GM19397 (cell line): Measurements from ENCODE around the gene DNASE1L1.

Experiments
- ATAC-seq: cut with Tn5 transposase; IDR thresholded peaks from one replicate; pipeline ENCODE4 v1.9.1; 2021; ENCODE audit warnings: mild to moderate bottlenecking, moderate library complexity; ENCODE audit not compliant: unreplicated experiment

DNASE1L1 gene

GRCh38 chrX:154384284-154384892 lies 24.7 kb downstream of the DNASE1L1 start:
- no peak for ATAC-seq

- no peak for ATAC-seq
Measured at GRCh38 chrX:154383359-154384283, 25.4 kb downstream of the DNASE1L1 start.

- ATAC-seq = no peak
Measured at GRCh38 chrX:154382483-154383069, 26.5 kb downstream of the DNASE1L1 start.

GRCh38 chrX:154381271-154381670 lies 27.8 kb downstream of the DNASE1L1 start:
- ATAC-seq = no peak

GRCh38 chrX:154380787-154381186 lies 28.3 kb downstream of the DNASE1L1 start:
- ATAC-seq = no peak

GRCh38 chrX:154380153-154380552 lies 28.9 kb downstream of the DNASE1L1 start:
- ATAC-seq = no peak

GRCh38 chrX:154379569-154379951 lies 29.5 kb downstream of the DNASE1L1 start:
- ATAC-seq = no peak

GRCh38 chrX:154378799-154379568 lies 30.1 kb downstream of the DNASE1L1 start, which contains the start of gene EMD:
TSS of gene EMD (plus strand) at chrX:154379295. CDS start at chrX:154379485, 190 bp downstream.
- ATAC-seq = peak; percentile 78

GRCh38 chrX:154378059-154378798 lies 30.8 kb downstream of the DNASE1L1 start:
- peak; percentile 74 for ATAC-seq

- ATAC-seq = no peak
Measured at GRCh38 chrX:154376774-154377173, 32.3 kb downstream of the DNASE1L1 start.

- ATAC-seq = no peak
Measured at GRCh38 chrX:154375156-154375504, 33.9 kb downstream of the DNASE1L1 start.

- ATAC-seq = no peak
Measured at GRCh38 chrX:154374313-154375155, 34.5 kb downstream of the DNASE1L1 start, which contains the start of gene FLNA. TSS of gene FLNA (minus strand) at chrX:154374634. CDS start at chrX:154371245, 3,389 bp downstream.

- no peak for ATAC-seq
Measured at GRCh38 chrX:154373340-154374306, 35.4 kb downstream of the DNASE1L1 start.

- ATAC-seq = no peak
Measured at GRCh38 chrX:154372612-154373022, 36.4 kb downstream of the DNASE1L1 start.

GRCh38 chrX:154371789-154372300 lies 37.2 kb downstream of the DNASE1L1 start:
- no peak for ATAC-seq

GRCh38 chrX:154371017-154371788 lies 37.9 kb downstream of the DNASE1L1 start:
- ATAC-seq = peak; percentile 62
